ENCODE data around the gene ANXA11.
A peak's percentile ranks its signal among the peaks of the same experiment; 100 is the strongest.
"Not testable (repeated sequence)": the region's sequence is repeated elsewhere in the genome, so short reads cannot be mapped to it uniquely, and the experiment has no call there.

The ANXA11 gene

GRCh38 chr10:80137031-80137862 is 68.1 kb downstream of the ANXA11 start:
- TF ChIP-seq, protein P1, sequence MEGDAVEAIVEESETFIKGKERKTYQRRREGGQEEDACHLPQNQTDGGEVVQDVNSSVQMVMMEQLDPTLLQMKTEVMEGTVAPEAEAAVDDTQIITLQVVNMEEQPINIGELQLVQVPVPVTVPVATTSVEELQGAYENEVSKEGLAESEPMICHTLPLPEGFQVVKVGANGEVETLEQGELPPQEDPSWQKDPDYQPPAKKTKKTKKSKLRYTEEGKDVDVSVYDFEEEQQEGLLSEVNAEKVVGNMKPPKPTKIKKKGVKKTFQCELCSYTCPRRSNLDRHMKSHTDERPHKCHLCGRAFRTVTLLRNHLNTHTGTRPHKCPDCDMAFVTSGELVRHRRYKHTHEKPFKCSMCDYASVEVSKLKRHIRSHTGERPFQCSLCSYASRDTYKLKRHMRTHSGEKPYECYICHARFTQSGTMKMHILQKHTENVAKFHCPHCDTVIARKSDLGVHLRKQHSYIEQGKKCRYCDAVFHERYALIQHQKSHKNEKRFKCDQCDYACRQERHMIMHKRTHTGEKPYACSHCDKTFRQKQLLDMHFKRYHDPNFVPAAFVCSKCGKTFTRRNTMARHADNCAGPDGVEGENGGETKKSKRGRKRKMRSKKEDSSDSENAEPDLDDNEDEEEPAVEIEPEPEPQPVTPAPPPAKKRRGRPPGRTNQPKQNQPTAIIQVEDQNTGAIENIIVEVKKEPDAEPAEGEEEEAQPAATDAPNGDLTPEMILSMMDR (IDR thresholded peaks at IDR 0.05; ENCODE audit: control insufficient read depth, insufficient read depth, low read depth, low read length, missing control alignments) = no peak
- peak; percentile 45 for DNase-seq (ENCODE audit: low read depth)
- H3K4me3 ChIP-seq (ENCODE audit: control insufficient read depth, low read depth, low read length) = no peak overlapping the region

DNA sequence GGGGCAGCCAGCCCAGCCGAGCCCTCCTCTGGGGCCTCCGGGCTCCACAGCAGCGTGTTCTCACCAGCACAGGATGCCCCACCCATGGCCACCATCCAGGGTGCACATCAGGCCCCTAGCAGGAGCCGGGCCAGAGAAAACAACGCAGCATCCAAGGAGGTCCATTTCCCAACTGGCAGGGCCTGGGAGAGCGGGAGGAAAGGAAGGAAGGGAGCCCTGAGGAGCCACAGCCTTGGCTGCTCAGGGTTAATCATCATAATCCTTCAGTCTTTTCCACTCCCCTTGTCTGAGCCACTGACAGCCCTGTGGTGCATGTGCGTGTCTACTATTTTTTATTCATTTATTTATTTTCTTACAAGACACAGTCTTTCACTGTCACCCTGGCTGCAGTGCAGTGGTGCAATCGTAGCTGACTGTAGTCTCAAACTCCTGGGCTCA is 69.2 kb downstream of the ANXA11 start:
- DNase-seq (ENCODE audit: low read depth) = peak; percentile 84
- TF ChIP-seq, protein P1 (IDR thresholded peaks at IDR 0.05; ENCODE audit: control insufficient read depth, insufficient read depth, low read depth, low read length, missing control alignments) = no peak
- H3K4me3 ChIP-seq (ENCODE audit: control insufficient read depth, low read depth, low read length) = no peak overlapping the region

- not testable (repeated sequence) for DNase-seq (ENCODE audit: low read depth)
- peak overlapping the region; percentile 49 for H3K4me3 ChIP-seq (ENCODE audit: control insufficient read depth, low read depth, low read length)
These were observed 71.7 kb downstream of the ANXA11 start for GRCh38 chr10:80133687-80134086.

GRCh38 chr10:80133206-80133605 is 72.1 kb downstream of the ANXA11 start:
- peak overlapping the region; percentile 49 for H3K4me3 ChIP-seq (ENCODE audit: control insufficient read depth, low read depth, low read length)
- TF ChIP-seq, protein P1 (IDR thresholded peaks at IDR 0.05; ENCODE audit: control insufficient read depth, insufficient read depth, low read depth, low read length, missing control alignments) = no peak
- DNase-seq (ENCODE audit: low read depth) = no peak

GRCh38 chr10:80132299-80133139 is 72.8 kb downstream of the ANXA11 start, which contains the start of gene PLAC9:
Gene PLAC9 (plus strand): TSS chr10:80132730. CDS start chr10:80132763, 33 bp downstream.
- no peak for DNase-seq (ENCODE audit: low read depth)
- peak within 1 kb of the TSS; percentile 49 for H3K4me3 ChIP-seq (ENCODE audit: control insufficient read depth, low read depth, low read length)
- TF ChIP-seq, protein P1 (IDR thresholded peaks at IDR 0.05; ENCODE audit: control insufficient read depth, insufficient read depth, low read depth, low read length, missing control alignments) = no peak

- no peak overlapping the region for H3K4me3 ChIP-seq (ENCODE audit: control insufficient read depth, low read depth, low read length)
These were observed 73.8 kb downstream of the ANXA11 start for GRCh38 chr10:80131499-80131901.

More at GRCh38 chr10:80131499-80131901, 73.8 kb downstream of the ANXA11 start:
- TF ChIP-seq, protein P1 (IDR thresholded peaks at IDR 0.05; ENCODE audit: control insufficient read depth, insufficient read depth, low read depth, low read length, missing control alignments) = no peak
- DNase-seq (ENCODE audit: low read depth) = no peak
